HUDEP-2 (cell line): ENCODE data around the gene MON2.

Experiments
- DNase-seq, 76 experiments: peaks; one replicate each; lab custom pipeline; 2025; ENCODE audit not compliant: unreplicated experiment in 76 of 76; lab: John Stamatoyannopoulos, UW

MON2 gene

DNA sequence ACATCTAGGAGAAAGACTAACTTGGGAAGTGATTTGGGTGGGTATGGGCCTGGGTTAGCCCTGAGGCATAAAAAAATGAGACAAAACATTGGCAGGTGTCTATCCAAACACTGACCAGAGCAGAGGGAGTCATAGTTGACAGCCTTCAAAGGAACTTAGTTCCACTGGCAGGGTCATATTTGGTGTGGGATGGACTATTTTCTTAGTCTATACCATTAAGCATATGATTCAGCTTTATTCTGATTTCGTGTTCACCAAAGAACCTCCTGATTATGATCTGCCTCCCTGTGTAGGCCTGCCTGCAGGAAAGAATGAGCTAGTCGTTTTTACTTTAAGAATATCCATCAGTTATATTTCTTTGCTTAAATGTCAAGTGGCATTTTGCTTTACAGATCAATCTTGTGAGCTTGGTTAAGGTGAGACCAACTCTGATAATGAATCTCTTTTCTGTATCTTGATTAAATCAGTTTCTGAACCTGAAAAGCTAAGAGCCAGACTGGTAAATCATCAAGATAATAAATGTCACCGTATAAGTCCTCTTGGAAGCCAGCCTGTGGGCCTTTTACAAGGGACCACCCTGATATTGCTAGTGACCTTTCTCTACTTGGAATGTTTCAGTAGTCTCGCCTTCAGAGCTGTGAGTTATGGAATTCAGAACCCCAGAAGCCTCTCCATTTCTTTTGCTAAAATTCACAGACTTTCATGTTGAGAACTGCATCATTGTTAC is 182.9 kb downstream of the MON2 start:
- DNase-seq: no peak
